GM11168 (cell line): ENCODE measurements around the gene BRIP1.

Experiments used
- in situ Hi-C: fragments of 300-500 bp; cut with MboI; formaldehyde crosslinking; loops from one replicate; pipeline ENCODE4 v1.12.0; 2022; ENCODE audit warnings: low sequenced_read_pairs; ENCODE audit not compliant: unreplicated experiment

BRIP1 gene

GRCh38 chr17:61809816-61810392 lies 53.4 kb downstream of the BRIP1 start:
- in situ Hi-C loops = no loop called here

GRCh38 chr17:61808442-61808841 lies 54.9 kb downstream of the BRIP1 start:
- in situ Hi-C loops = no loop called here

GRCh38 chr17:61806936-61807335 lies 56.4 kb downstream of the BRIP1 start:
- in situ Hi-C loops = no loop called here

GRCh38 chr17:61806081-61806828 lies 57.1 kb downstream of the BRIP1 start:
- in situ Hi-C loops = no loop called here

GRCh38 chr17:61805399-61805798 lies 57.9 kb downstream of the BRIP1 start:
- in situ Hi-C loops = no loop called here

GRCh38 chr17:61803796-61804195 lies 59.5 kb downstream of the BRIP1 start:
- in situ Hi-C loops = no loop called here

GRCh38 chr17:61803216-61803615 lies 60.1 kb downstream of the BRIP1 start:
- in situ Hi-C loops = no loop called here

GRCh38 chr17:61799812-61800484 lies 63.4 kb downstream of the BRIP1 start:
- in situ Hi-C loops = no loop called here

GRCh38 chr17:61797283-61797682 lies 66.0 kb downstream of the BRIP1 start:
- in situ Hi-C loops = no loop called here

GRCh38 chr17:61795546-61795945 lies 67.8 kb downstream of the BRIP1 start:
- in situ Hi-C loops = no loop called here

GRCh38 chr17:61794792-61795191 lies 68.5 kb downstream of the BRIP1 start:
- in situ Hi-C loops = no loop called here

GRCh38 chr17:61794242-61794641 lies 69.1 kb downstream of the BRIP1 start:
- in situ Hi-C loops = no loop called here

GRCh38 chr17:61793565-61793964 lies 69.8 kb downstream of the BRIP1 start:
- in situ Hi-C loops = no loop called here

- in situ Hi-C loops = no loop called here
Measured at GRCh38 chr17:61789872-61790271, 73.5 kb downstream of the BRIP1 start.

- in situ Hi-C loops = no loop called here
Measured at GRCh38 chr17:61786088-61786487, 77.2 kb downstream of the BRIP1 start.

GRCh38 chr17:61784510-61784909 lies 78.8 kb downstream of the BRIP1 start:
- in situ Hi-C loops = no loop called here

GRCh38 chr17:61783556-61784304 lies 79.6 kb downstream of the BRIP1 start:
- in situ Hi-C loops = no loop called here

GRCh38 chr17:61783120-61783519 lies 80.2 kb downstream of the BRIP1 start:
- in situ Hi-C loops = no loop called here

GRCh38 chr17:61782683-61783082 lies 80.6 kb downstream of the BRIP1 start:
- in situ Hi-C loops = no loop called here

GRCh38 chr17:61775364-61775763 lies 88.0 kb downstream of the BRIP1 start:
- in situ Hi-C loops = no loop called here

- in situ Hi-C loops = no loop called here
Measured at GRCh38 chr17:61774724-61775123, 88.6 kb downstream of the BRIP1 start.
